Thoracic aorta (tissue), 2 donors: Measurements from ENCODE around the gene LRP1-AS. TPM values are rescaled to one million over a fixed set of nuclear protein-coding genes. Genes with fewer than 3 reads are reported as not detected.

Experiments used
- ATAC-seq: fragments of 150-250 bp; one replicate; pipeline ENCODE4 v1.8.0; 2017; ENCODE audit warnings: low read depth; ENCODE audit not compliant: insufficient number of reproducible peaks, low FRiP score
- DNase-seq: peaks from one replicate; pipeline ENCODE4 v3.0.0-alpha.2; 2020; ENCODE audit warnings: low spot score
- H3K27ac ChIP-seq, 2 donors: fragments of 200-600 bp; sonication (generic); 1 replicate in 1 of 2; 2 replicates in 1 of 2; pipeline ENCODE4 v1.5.1; 2016; ENCODE audit warnings: mild to moderate bottlenecking in 2 of 2, moderate library complexity in 2 of 2
- H3K27me3 ChIP-seq: fragments of 200-600 bp; sonication (generic); replicated peaks from 2 replicates; pipeline ENCODE4 v1.6.0; 2016; ENCODE audit warnings: mild to moderate bottlenecking; ENCODE audit not compliant: insufficient read depth
- H3K36me3 ChIP-seq: fragments of 200-600 bp; sonication (generic); one replicate; pipeline ENCODE4 v1.5.1; 2016
- H3K4me1 ChIP-seq, 2 donors: fragments of 200-600 bp; sonication (generic); 1 replicate in 1 of 2; 2 replicates in 1 of 2; pipeline versions ENCODE4 v1.5.1 to v1.6.0; 2016; ENCODE audit warnings: low read depth in 2 of 2, mild to moderate bottlenecking in 1 of 2; ENCODE audit not compliant: control insufficient read depth in 1 of 2
- H3K4me3 ChIP-seq: fragments of 200-600 bp; sonication (generic); 2 replicates; pipeline ENCODE4 v1.5.1; 2016; ENCODE audit warnings: mild to moderate bottlenecking
- H3K9me3 ChIP-seq: fragments of 200-600 bp; sonication (generic); 2 replicates; pipeline ENCODE4 v1.5.1; 2016
- CTCF ChIP-seq: fragments of 200-600 bp; sonication (generic); IDR thresholded peaks from one replicate; pipeline ENCODE4 v1.5.1; 2019; ENCODE audit warnings: antibody characterized with exemption
- total RNA-seq, 2 donors: library from RNA; depleted of rRNA; stranded (reverse); fragments of >200 nt; gene quantifications; one replicate each; pipeline versions ENCODE4 v1.1.0 to v1.2.3, GENCODE V29; 2016

The LRP1-AS gene
- total RNA-seq, 2 donors from 2014 or later: not detected

- Histone ChIP-seq H3K27me3 (no peaks in the 10 kb centered on the region), H3K27ac (peak within 1 kb of the TSS; percentile 94 to 99), H3K4me1 (peaks cover 30 to 37% of the 10 kb centered on the region in 2 donors), H3K9me3 (no peaks in the 10 kb centered on the region), H3K36me3 (no peaks in the 10 kb centered on the region), H3K4me3 (peak within 1 kb of the TSS; percentile 94)
- no peak for TF ChIP-seq CTCF
- DNase-seq: no peak
- ATAC-seq: peak; percentile 47
These were observed 19.5 kb downstream of the LRP1-AS start, which contains the start of gene LRP1 for GRCh38 chr12:57127726-57128518. Gene LRP1, plus strand, starts transcription at chr12:57128483. Its CDS starts 482 bp downstream, at chr12:57128965.

- TF ChIP-seq CTCF: peak; percentile 25
- Histone ChIP-seq H3K9me3 (no peaks in the 10 kb centered on the region), H3K27ac (peak overlapping the region; percentile 94 to 99), H3K36me3 (no peaks in the 10 kb centered on the region), H3K4me3 (peak overlapping the region; percentile 94), H3K27me3 (no peaks in the 10 kb centered on the region), H3K4me1 (peaks cover 23 to 30% of the 10 kb centered on the region in 2 donors)
- ATAC-seq: no peak
- DNase-seq: no peak
These were observed 20.2 kb downstream of the LRP1-AS start for GRCh38 chr12:57127101-57127725.

- Histone ChIP-seq H3K27me3 (no peaks in the 10 kb centered on the region), H3K27ac (peak overlapping the region; percentile 94 to 99), H3K4me3 (peak overlapping the region; percentile 94), H3K4me1 (peaks cover 16 to 24% of the 10 kb centered on the region in 2 donors), H3K36me3 (no peaks in the 10 kb centered on the region), H3K9me3 (no peaks in the 10 kb centered on the region)
- no peak for DNase-seq
- ATAC-seq: no peak
- TF ChIP-seq CTCF: no peak
These were observed 20.9 kb downstream of the LRP1-AS start for GRCh38 chr12:57126561-57126960.

GRCh38 chr12:57126061-57126460 lies 21.4 kb downstream of the LRP1-AS start:
- no peaks in the 10 kb centered on the region for H3K36me3 ChIP-seq

More at GRCh38 chr12:57126061-57126460, 21.4 kb downstream of the LRP1-AS start:
- DNase-seq (no peak), ATAC-seq (no peak)
- Histone ChIP-seq H3K27ac (no peak overlapping the region), H3K4me1 (peaks cover 11 to 19% of the 10 kb centered on the region in 2 donors), H3K9me3 (no peaks in the 10 kb centered on the region), H3K27me3 (no peaks in the 10 kb centered on the region), H3K4me3 (no peak overlapping the region)
- TF ChIP-seq CTCF: no peak
